Upper lobe of left lung (tissue), 4 donors: ENCODE measurements around the gene EVC.

Source experiments
- CTCF ChIP-seq, 6 experiments: fragments of 450-650 bp in 4 of 6; fragments of 200-600 bp in 2 of 6; sonication (generic) in 2 of 6; IDR thresholded peaks; one replicate each; pipeline ENCODE4 v1.5.1; 2016 to 2019; ENCODE audit warnings: antibody characterized with exemption in 6 of 6
- EP300 ChIP-seq, 4 donors: sonication (generic); formaldehyde crosslinking; IDR thresholded peaks; one replicate each; pipeline ENCODE4 v1.5.1; 2017; ENCODE audit warnings: antibody characterized with exemption in 4 of 4, control low read depth in 2 of 4
- POLR2A ChIP-seq, 4 donors: fragments of 450-650 bp; IDR thresholded peaks; one replicate each; pipeline ENCODE4 v1.5.1; 2016 to 2017; ENCODE audit warnings: antibody characterized with exemption in 4 of 4, mild to moderate bottlenecking in 2 of 4

DNA sequence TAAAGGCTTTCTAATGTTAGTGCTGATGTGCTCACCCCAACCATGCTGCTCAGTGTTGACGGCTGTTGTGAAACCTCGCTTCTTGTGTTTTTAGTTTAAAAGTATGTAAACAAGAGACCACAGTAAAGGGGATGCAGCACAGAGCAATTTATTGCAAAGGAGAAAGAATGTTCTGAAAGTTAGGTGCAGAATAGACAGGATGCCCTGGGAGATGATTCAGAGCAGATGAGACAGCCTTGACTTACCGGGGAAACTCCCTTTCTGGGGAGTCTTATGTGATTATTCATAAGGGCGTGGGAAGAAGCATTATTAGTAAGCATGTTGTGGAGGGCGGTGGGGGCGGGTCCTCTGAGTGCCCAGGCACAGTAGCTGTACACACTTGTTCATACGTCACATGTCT lies 47.7 kb downstream of the EVC start:
- TF ChIP-seq CTCF (IDR thresholded peaks at IDR 0.05), result no peak
- no peak for TF ChIP-seq POLR2A (IDR thresholded peaks at IDR 0.05)
- no peak for TF ChIP-seq EP300 (IDR thresholded peaks at IDR 0.05)
